Erythroblast (primary cell): Measurements from ENCODE around the gene WDR13.
"Not testable (repeated sequence)": the region's sequence is repeated elsewhere in the genome, so short reads cannot be mapped to it uniquely, and the experiment has no call there.

Experiments used
- DNase-seq, 2 experiments: peaks; one replicate each; lab custom pipeline; 2025; lab: John Stamatoyannopoulos, UW
- GATA1 ChIP-seq: IDR thresholded peaks from 2 replicates; pipeline ENCODE4 v1.6.1; 2011; ENCODE audit warnings: low read depth, mild to moderate bottlenecking, control low read depth, low read length, moderate library complexity
- POLR2A ChIP-seq: IDR thresholded peaks from 2 replicates; pipeline ENCODE4 v1.6.1; 2011; ENCODE audit warnings: mild to moderate bottlenecking, low read length

Gene WDR13

GRCh38 chrX:48597353-48598264, at the start of gene WDR13:
TSS of gene WDR13 (plus strand) at chrX:48597492. CDS start at chrX:48597997, 505 bp downstream.
- TF ChIP-seq POLR2A (peak; percentile 71), GATA1 (no peak)
- peak; percentile 94 for DNase-seq

GRCh38 chrX:48548871-48549270, 48.4 kb upstream of the WDR13 start:
- DNase-seq: no peak
- TF ChIP-seq GATA1 (no peak), POLR2A (no peak)

- DNase-seq: not testable (repeated sequence)
Measured at GRCh38 chrX:48555731-48556325, 41.5 kb upstream of the WDR13 start.

GRCh38 chrX:48558271-48558670, 39.0 kb upstream of the WDR13 start:
- DNase-seq: peak; percentile 22 to 55
- TF ChIP-seq POLR2A: no peak
- TF ChIP-seq GATA1: no peak

GRCh38 chrX:48559636-48560035, 37.7 kb upstream of the WDR13 start:
- TF ChIP-seq POLR2A: no peak
- no peak for TF ChIP-seq GATA1
- DNase-seq: no peak

GRCh38 chrX:48560056-48560455, 37.2 kb upstream of the WDR13 start:
- DNase-seq: no peak
- TF ChIP-seq GATA1: no peak
- no peak for TF ChIP-seq POLR2A

GRCh38 chrX:48560681-48561080, 36.6 kb upstream of the WDR13 start:
- DNase-seq: no peak
- TF ChIP-seq GATA1 (no peak), POLR2A (no peak)

- no peak for TF ChIP-seq POLR2A
- peak in 1 of 2 experiments; percentile 8 for DNase-seq
Measured at GRCh38 chrX:48569958-48570357, 27.3 kb upstream of the WDR13 start.

GRCh38 chrX:48573690-48574269, 23.5 kb upstream of the WDR13 start:
- DNase-seq: no peak
- TF ChIP-seq POLR2A (no peak), GATA1 (no peak)

- DNase-seq: peak; percentile 95 to 96
- TF ChIP-seq POLR2A: peak; percentile 93
- TF ChIP-seq GATA1: no peak
Measured at GRCh38 chrX:48574270-48575266, 22.7 kb upstream of the WDR13 start, which contains the start of gene RBM3. TSS of gene RBM3 (plus strand) at chrX:48574484. CDS start at chrX:48575181, 697 bp downstream.

GRCh38 chrX:48575642-48576041, 21.6 kb upstream of the WDR13 start:
- no peak for DNase-seq
- TF ChIP-seq GATA1 (no peak), POLR2A (no peak)

- TF ChIP-seq GATA1 (no peak), POLR2A (peak; percentile 13)
- DNase-seq: no peak
Measured at GRCh38 chrX:48576108-48576507, 21.2 kb upstream of the WDR13 start.

- TF ChIP-seq GATA1 (no peak), POLR2A (no peak)
- DNase-seq: no peak
Measured at GRCh38 chrX:48578661-48579128, 18.6 kb upstream of the WDR13 start.
